Lower leg skin (tissue), 4 donors: ENCODE measurements around the gene RNF149. TPM values are rescaled to one million over a fixed set of nuclear protein-coding genes. Genes with fewer than 3 reads are reported as not detected.

ENCODE experiments used
- DNase-seq, 2 donors: peaks; one replicate each; pipeline ENCODE4 v3.0.0-alpha.2; 2019; ENCODE audit warnings: low spot score in 2 of 2
- H3K4me3 ChIP-seq: fragments of 200-600 bp; sonication (generic); 2 replicates; pipeline ENCODE4 v1.5.1; 2017; ENCODE audit warnings: mild to moderate bottlenecking, low read depth; ENCODE audit not compliant: poor library complexity, severe bottlenecking
- POLR2A ChIP-seq, 2 donors: fragments of 450-650 bp; IDR thresholded peaks; one replicate each; pipeline ENCODE4 v1.6.1; 2016 to 2017; ENCODE audit warnings: antibody characterized with exemption in 2 of 2, mild to moderate bottlenecking in 1 of 2, moderate library complexity in 1 of 2
- WGBS, 2 donors: methylation state at CpG; one replicate each; pipeline ENCODE4 v1.1.5; 2018; 5-methylcytosine and 5-hydroxymethylcytosine counted together
- intact Hi-C: fragments of 100-400 bp; cut with DNase I; formaldehyde crosslinking; loops from one replicate; pipeline ENCODE4 v1.15.0; 2023; ENCODE audit warnings: low total_unique reads
- total RNA-seq, 4 donors: library from RNA; depleted of rRNA; stranded (reverse); fragments of >200 nt; gene quantifications; one replicate each; pipeline ENCODE4 v1.1.0, GENCODE V29; 2016
- TF ChIP-seq, protein P1 (sequence below), 3 donors: fragments of 450-650 bp; IDR thresholded peaks; one replicate each; pipeline ENCODE4 v1.5.1; 2016; ENCODE audit warnings: antibody characterized with exemption in 3 of 3, mild to moderate bottlenecking in 3 of 3, moderate library complexity in 2 of 3

RNF149 gene
- total RNA-seq, 4 donors from 2014 or later = 59.8 to 120 (median 77.7) TPM

DNA sequence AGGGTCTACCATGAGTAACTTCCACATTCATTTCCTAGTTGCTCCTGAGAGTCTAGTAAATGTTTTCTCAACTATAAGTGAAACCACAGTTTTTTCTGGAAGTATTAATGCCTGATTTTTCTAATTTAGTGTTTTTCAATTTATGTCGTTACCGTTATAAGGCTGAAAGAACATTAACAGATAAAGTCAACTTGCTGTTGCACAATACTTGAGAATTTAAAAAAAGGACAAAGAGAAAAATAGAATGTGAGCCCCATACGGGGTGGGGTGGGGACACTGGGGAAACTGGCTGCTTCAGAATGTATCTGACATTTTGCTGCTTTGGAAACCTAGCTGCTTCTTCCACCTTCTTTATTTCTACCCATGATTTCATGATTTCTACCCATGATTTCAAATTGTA lies 29.6 kb downstream of the RNF149 start:
- WGBS, 2 donors = 85 to 90% methylated on average over 3 of the region's 3 CpGs
- no peak for DNase-seq
- H3K4me3 ChIP-seq = no peak overlapping the region
- TF ChIP-seq POLR2A (IDR thresholded peaks at IDR 0.05) = no peak
- TF ChIP-seq, protein P1, sequence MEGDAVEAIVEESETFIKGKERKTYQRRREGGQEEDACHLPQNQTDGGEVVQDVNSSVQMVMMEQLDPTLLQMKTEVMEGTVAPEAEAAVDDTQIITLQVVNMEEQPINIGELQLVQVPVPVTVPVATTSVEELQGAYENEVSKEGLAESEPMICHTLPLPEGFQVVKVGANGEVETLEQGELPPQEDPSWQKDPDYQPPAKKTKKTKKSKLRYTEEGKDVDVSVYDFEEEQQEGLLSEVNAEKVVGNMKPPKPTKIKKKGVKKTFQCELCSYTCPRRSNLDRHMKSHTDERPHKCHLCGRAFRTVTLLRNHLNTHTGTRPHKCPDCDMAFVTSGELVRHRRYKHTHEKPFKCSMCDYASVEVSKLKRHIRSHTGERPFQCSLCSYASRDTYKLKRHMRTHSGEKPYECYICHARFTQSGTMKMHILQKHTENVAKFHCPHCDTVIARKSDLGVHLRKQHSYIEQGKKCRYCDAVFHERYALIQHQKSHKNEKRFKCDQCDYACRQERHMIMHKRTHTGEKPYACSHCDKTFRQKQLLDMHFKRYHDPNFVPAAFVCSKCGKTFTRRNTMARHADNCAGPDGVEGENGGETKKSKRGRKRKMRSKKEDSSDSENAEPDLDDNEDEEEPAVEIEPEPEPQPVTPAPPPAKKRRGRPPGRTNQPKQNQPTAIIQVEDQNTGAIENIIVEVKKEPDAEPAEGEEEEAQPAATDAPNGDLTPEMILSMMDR (IDR thresholded peaks at IDR 0.05) = no peak
- intact Hi-C loops = no loop called here

DNA sequence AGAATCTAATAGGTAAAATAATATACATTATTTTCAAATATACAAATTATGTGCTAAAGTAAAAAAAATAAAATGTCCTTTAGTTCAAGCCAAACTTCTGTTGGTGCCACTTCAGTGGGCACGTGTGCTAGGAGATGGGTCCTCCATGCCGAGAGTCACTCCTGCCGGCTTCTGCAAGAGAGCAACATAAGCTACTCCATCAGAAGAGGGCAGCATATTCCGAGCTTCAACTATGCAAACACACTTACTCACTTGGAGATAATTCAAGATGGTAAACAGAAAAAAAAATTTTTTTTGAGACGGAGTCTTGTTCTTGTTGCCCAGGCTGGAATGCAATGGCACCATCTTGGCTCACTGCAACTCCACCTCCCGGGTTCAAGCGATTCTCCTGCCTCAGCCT lies 31.4 kb downstream of the RNF149 start:
- H3K4me3 ChIP-seq = no peak overlapping the region
- intact Hi-C loops = no loop called here
- WGBS, 2 donors = 77 to 81% methylated on average over 7 of the region's 7 CpGs
- TF ChIP-seq, protein P1 (IDR thresholded peaks at IDR 0.05) = no peak
- TF ChIP-seq POLR2A (IDR thresholded peaks at IDR 0.05) = no peak
- DNase-seq = no peak

DNA sequence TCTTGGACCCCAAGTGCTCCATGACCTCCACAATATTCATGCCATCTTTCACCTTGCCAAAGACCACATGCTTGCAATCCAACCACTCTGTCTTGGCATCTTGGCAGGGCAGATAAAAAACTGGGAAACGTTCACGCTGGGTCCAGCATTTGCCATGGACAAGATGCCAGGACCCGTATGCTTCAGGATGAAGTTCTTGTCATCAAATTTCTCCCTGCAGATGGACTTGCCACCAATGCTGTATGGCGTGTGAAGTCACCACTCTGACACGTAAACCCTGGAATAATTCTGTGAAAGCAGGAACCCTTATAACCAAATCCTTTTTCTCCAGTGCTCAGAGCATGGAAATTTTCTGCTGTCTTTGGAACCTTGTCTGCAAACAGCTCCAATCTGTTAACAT lies 34.4 kb downstream of the RNF149 start:
- no peak for DNase-seq
- TF ChIP-seq, protein P1 (IDR thresholded peaks at IDR 0.05) = no peak
- TF ChIP-seq POLR2A (IDR thresholded peaks at IDR 0.05) = no peak
- WGBS, 2 donors = 87 to 93% methylated on average over 5 of the region's 5 CpGs
- intact Hi-C loops = no loop called here
- no peak overlapping the region for H3K4me3 ChIP-seq

DNA sequence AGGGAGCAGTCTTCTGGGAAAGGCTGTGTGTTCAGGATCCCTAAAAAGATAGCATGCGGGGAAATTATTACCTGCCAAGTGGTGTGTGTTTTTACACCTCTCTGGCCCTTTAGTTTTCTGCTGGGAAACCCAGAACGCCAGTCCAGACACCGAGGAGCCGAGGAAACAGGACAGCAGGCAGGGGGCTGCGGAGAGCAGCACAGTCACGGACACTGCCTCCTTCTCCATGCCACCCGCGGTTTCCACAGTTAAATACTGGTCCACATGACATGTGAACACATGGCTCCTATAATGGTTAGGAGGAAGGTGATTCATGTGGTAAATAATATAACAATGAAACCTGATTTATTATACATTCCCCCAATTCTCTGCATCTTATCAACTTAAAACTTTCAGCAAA lies 35.4 kb downstream of the RNF149 start:
- DNase-seq = no peak
- intact Hi-C loops = no loop called here
- no peak for TF ChIP-seq POLR2A (IDR thresholded peaks at IDR 0.05)
- TF ChIP-seq, protein P1 (IDR thresholded peaks at IDR 0.05) = no peak
- 85 to 88% methylated on average over 8 of the region's 8 CpGs for WGBS, 2 donors
- H3K4me3 ChIP-seq = no peak overlapping the region

DNA sequence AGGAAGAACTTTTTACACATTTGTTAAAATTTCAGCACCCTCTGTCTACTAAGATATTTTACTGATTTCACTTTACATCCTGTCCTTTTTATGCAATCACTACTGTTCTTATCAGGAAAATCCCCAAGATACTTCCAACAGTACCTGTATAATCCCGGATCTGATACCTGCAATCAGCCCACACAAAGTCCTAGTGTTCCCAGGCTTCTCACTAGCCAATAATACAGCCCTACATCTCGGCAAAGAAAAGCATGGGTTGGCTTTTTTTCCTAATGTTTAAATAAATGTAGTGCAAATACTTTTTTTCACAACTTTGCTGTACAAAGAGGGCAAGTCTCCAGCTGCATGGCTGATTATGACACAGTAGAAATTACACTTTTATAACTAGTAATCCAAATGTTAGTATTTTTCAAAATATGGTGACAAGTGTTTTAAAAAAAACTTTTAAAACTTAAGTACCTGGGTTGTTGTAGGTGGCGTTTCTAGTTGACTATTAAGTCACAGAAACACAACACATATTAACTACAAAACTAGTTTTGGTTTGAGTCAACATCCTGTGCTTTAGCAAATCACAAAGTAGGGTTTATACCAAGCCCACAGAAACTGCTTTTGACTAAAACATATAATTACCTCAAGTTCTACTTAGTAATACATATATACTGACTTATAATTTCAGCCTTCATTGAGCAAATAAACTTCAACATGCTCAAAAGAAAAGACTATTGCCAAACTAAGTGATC lies 36.3 kb downstream of the RNF149 start:
- intact Hi-C loops = no loop called here
- TF ChIP-seq, protein P1 (IDR thresholded peaks at IDR 0.05) = no peak
- TF ChIP-seq POLR2A (IDR thresholded peaks at IDR 0.05) = no peak
- WGBS, 2 donors = 84 to 86% methylated on average over 3 of the region's 3 CpGs
- H3K4me3 ChIP-seq = no peak overlapping the region
- no peak for DNase-seq
